ENCODE results near the gene KLC3. TPM values are rescaled to one million over a fixed set of nuclear protein-coding genes. Genes with fewer than 3 reads are reported as not detected.

Gene KLC3
- total RNA-seq, 1 donor from 2014 or later: 0.22 TPM

DNA sequence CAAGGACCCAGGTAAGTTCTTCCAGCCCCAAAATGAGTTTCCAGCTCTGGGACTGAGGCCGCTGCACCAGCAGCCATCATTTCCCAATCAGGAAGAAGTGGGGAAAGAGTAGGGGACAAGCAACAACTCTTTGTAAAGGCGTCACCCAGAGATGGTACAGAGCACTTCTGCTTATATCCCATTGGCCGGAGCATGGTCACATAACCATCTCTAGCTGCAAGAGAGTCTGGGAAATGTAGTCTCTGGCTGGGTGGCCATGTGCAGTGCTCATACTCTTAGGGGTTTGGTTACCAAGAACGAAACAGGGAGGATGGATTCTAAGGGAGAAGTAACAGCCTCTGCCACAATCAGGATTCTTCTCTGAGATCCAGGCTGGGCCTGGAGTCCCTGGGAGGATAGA, 44.2 kb upstream of the KLC3 start:
- no peak for DNase-seq (ENCODE audit: low spot score)
- Mint-ChIP-seq H3K9me3 (ENCODE audit: low read depth) (peaks cover 4% of the 10 kb centered on the region), H3K36me3 (ENCODE audit: low read depth) (peaks cover 46% of the 10 kb centered on the region), H3K27me3 (ENCODE audit: low read depth) (no peaks in the 10 kb centered on the region), H3K27ac (ENCODE audit: unreplicated experiment) (no peak overlapping the region), H3K4me1 (ENCODE audit: low read depth) (no peaks in the 10 kb centered on the region), H3K4me3 (ENCODE audit: unreplicated experiment) (no peak overlapping the region)
- TF ChIP-seq CTCF (IDR thresholded peaks at IDR 0.05): no peak

- no peak for TF ChIP-seq CTCF (IDR thresholded peaks at IDR 0.05)
Measured at GRCh38 chr19:45297674-45298073, 42.9 kb upstream of the KLC3 start.

DNA sequence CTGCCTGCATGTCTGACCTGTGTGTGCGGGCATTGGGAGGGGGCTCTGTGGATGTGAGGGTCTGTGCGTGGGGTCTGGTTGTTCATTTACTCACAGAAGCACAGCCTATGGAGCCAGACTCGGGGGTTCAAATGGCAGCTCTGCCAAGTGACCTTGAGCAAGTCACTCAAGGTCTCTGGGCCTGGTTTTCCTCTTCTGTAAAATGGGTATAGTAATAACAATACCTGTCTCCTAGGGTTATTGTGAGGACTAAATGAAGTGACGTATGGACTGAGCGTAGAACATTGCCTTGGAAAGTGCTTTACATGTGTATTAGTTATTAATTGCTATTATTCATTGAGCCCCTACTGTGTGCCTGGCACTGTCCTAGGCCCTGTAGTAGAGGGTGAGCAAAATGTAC, 42.3 kb upstream of the KLC3 start:
- no peak for DNase-seq (ENCODE audit: low spot score)
- no peak overlapping the region for H3K4me3 Mint-ChIP-seq (ENCODE audit: unreplicated experiment)
- no peak for TF ChIP-seq CTCF (IDR thresholded peaks at IDR 0.05)
- no peaks in the 10 kb centered on the region for H3K4me1 Mint-ChIP-seq (ENCODE audit: low read depth)
- no peak overlapping the region for H3K27ac Mint-ChIP-seq (ENCODE audit: unreplicated experiment)
- no peaks in the 10 kb centered on the region for H3K27me3 Mint-ChIP-seq (ENCODE audit: low read depth)
- peaks cover 3% of the 10 kb centered on the region for H3K9me3 Mint-ChIP-seq (ENCODE audit: low read depth)
- peaks cover 34% of the 10 kb centered on the region for H3K36me3 Mint-ChIP-seq (ENCODE audit: low read depth)

More at GRCh38 chr19:45297674-45298073, 42.9 kb upstream of the KLC3 start:
- peaks cover 36% of the 10 kb centered on the region for H3K36me3 Mint-ChIP-seq (ENCODE audit: low read depth)
- no peak overlapping the region for H3K27ac Mint-ChIP-seq (ENCODE audit: unreplicated experiment)
- peaks cover 3% of the 10 kb centered on the region for H3K9me3 Mint-ChIP-seq (ENCODE audit: low read depth)
- no peak overlapping the region for H3K4me3 Mint-ChIP-seq (ENCODE audit: unreplicated experiment)
- H3K27me3 Mint-ChIP-seq (ENCODE audit: low read depth): no peaks in the 10 kb centered on the region
- DNase-seq (ENCODE audit: low spot score): no peak
- no peaks in the 10 kb centered on the region for H3K4me1 Mint-ChIP-seq (ENCODE audit: low read depth)

GRCh38 chr19:45299719-45300118, 40.8 kb upstream of the KLC3 start:
- TF ChIP-seq CTCF (IDR thresholded peaks at IDR 0.05): no peak
- peaks cover 24% of the 10 kb centered on the region for H3K36me3 Mint-ChIP-seq (ENCODE audit: low read depth)
- DNase-seq (ENCODE audit: low spot score): no peak
- H3K27ac Mint-ChIP-seq (ENCODE audit: unreplicated experiment): no peak overlapping the region
- no peak overlapping the region for H3K4me3 Mint-ChIP-seq (ENCODE audit: unreplicated experiment)
- H3K9me3 Mint-ChIP-seq (ENCODE audit: low read depth): peaks cover 3% of the 10 kb centered on the region
- H3K27me3 Mint-ChIP-seq (ENCODE audit: low read depth): no peaks in the 10 kb centered on the region
- H3K4me1 Mint-ChIP-seq (ENCODE audit: low read depth): no peaks in the 10 kb centered on the region

DNA sequence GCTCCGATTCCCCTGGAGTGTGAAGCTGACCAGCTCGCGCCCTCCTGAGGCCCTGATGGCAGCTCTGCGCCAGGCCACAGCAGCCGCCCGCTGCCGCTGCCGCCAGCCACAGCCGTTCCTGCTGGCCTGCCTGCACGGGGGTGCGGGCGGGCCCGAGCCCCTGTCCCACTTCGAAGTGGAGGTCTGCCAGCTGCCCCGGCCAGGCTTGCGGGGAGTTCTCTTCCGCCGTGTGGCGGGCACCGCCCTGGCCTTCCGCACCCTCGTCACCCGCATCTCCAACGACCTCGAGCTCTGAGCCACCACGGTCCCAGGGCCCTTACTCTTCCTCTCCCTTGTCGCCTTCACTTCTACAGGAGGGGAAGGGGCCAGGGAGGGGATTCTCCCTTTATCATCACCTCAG, 38.1 kb upstream of the KLC3 start:
- Mint-ChIP-seq H3K9me3 (ENCODE audit: low read depth) (no peaks in the 10 kb centered on the region), H3K27me3 (ENCODE audit: low read depth) (no peaks in the 10 kb centered on the region), H3K4me1 (ENCODE audit: low read depth) (peaks cover 6% of the 10 kb centered on the region), H3K27ac (ENCODE audit: unreplicated experiment) (no peak overlapping the region), H3K4me3 (ENCODE audit: unreplicated experiment) (no peak overlapping the region), H3K36me3 (ENCODE audit: low read depth) (peaks cover 16% of the 10 kb centered on the region)
- no peak for TF ChIP-seq CTCF (IDR thresholded peaks at IDR 0.05)
- DNase-seq (ENCODE audit: low spot score): no peak
